ENCODE results near the gene GIMAP7. TPM values are rescaled to one million over a fixed set of nuclear protein-coding genes. Genes with fewer than 3 reads are reported as not detected.

GIMAP7 gene
- total RNA-seq, 1 donor from 2014 or later = 16.0 TPM

DNA sequence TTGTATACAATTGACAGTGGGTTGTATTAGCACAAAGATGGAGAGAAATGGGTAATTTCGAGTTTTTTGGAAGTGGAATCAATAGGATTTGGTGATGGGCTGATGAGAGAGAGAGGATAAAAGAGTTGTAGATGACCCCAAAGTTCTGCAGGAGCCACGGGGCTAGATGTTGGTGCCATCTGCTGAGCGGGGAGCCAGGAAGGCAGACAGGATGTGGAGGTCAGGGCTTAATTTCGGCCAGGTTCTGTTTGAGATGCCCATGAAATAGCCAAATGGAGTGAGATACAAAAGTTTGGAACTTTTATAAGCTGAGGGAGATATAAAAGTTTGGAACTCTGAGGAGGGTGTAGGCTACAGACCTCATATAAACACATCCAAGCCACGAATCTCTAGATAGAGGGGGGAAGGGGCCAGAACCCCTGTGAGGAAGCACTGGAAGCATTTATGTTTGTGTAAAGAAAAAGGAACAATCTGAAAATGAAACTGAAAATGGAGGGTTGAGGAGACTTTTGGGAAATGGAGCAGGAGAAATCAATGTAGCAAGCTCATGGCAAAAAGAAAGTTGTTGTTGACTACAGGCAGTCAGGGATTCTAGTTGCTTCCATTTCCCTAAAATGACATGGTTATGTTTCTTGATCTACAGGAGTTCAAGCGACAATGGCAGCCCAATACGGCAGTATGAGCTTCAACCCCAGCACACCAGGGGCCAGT is 54.7 kb downstream of the GIMAP7 start:
- Histone ChIP-seq H3K36me3 (peaks cover 0 to 15% of the 10 kb centered on the region in 2 donors), H3K9me3 (no peaks in the 10 kb centered on the region), H3K4me3 (peak overlapping the region; percentile 28 to 43), H3K27ac (peak overlapping the region; percentile 31), H3K4me1 (no peaks in the 10 kb centered on the region), H3K27me3 (no peaks in the 10 kb centered on the region)
- DNase-seq (ENCODE audit: extremely low spot score in 2 of 2) = no peak
- intact Hi-C loops (cut with DNase I) = no loop called here
- TF ChIP-seq, protein P1, sequence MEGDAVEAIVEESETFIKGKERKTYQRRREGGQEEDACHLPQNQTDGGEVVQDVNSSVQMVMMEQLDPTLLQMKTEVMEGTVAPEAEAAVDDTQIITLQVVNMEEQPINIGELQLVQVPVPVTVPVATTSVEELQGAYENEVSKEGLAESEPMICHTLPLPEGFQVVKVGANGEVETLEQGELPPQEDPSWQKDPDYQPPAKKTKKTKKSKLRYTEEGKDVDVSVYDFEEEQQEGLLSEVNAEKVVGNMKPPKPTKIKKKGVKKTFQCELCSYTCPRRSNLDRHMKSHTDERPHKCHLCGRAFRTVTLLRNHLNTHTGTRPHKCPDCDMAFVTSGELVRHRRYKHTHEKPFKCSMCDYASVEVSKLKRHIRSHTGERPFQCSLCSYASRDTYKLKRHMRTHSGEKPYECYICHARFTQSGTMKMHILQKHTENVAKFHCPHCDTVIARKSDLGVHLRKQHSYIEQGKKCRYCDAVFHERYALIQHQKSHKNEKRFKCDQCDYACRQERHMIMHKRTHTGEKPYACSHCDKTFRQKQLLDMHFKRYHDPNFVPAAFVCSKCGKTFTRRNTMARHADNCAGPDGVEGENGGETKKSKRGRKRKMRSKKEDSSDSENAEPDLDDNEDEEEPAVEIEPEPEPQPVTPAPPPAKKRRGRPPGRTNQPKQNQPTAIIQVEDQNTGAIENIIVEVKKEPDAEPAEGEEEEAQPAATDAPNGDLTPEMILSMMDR (IDR thresholded peaks at IDR 0.05) = no peak
- no peak for TF ChIP-seq POLR2AphosphoS5 (IDR thresholded peaks at IDR 0.05; ENCODE audit: insufficient read depth in 1 of 2, low read depth in 1 of 2)
- no peak for TF ChIP-seq POLR2A (IDR thresholded peaks at IDR 0.05)

Other genes starting within 250 kb of the GIMAP7 start
- gene LRRC61, start 191.5 kb upstream of the GIMAP7 start, total RNA-seq = 14.0 TPM
- gene ACTR3C, start 191.3 kb upstream of the GIMAP7 start, total RNA-seq = 24.1 TPM
- 305 TPM for gene RARRES2, start 173.2 kb upstream of the GIMAP7 start, total RNA-seq
- 49.4 TPM for gene REPIN1, start 146.1 kb upstream of the GIMAP7 start, total RNA-seq
- gene ZNF775, start 135.5 kb upstream of the GIMAP7 start, total RNA-seq = 4.4 TPM
- gene GIMAP8, start 64.2 kb upstream of the GIMAP7 start, total RNA-seq = 9.6 TPM
- gene GIMAP4, start 52.5 kb downstream of the GIMAP7 start, total RNA-seq = 25.3 TPM
- 21.4 TPM for gene GIMAP6, start 117.5 kb downstream of the GIMAP7 start, total RNA-seq
- gene GIMAP2, start 170.8 kb downstream of the GIMAP7 start, total RNA-seq = 9.6 TPM
- 5.2 TPM for gene GIMAP1, start 201.7 kb downstream of the GIMAP7 start, total RNA-seq
- gene GIMAP5, start 222.5 kb downstream of the GIMAP7 start, total RNA-seq = 24.1 TPM

All from vagina (tissue), 2 donors.